MCF 10A (cell line): ENCODE results near the gene TFPI. TPM values are rescaled to one million over a fixed set of nuclear protein-coding genes. Genes with fewer than 3 reads are reported as not detected.

Experiments used
- BruUV-seq: library from RNA; stranded (reverse); fragments of 400-500 nt; replicated peaks from 2 replicates; lab custom pipeline; 2021; lab: Mats Ljungman, UMichigan
- CTCF ChIA-PET: fragments of 300-600 bp; sonication (Branson Sonifier 250); formaldehyde crosslinking; extraction: SDS; loops from one replicate; lab custom pipeline; 2021; ENCODE audit warnings: antibody characterized with exemption, inconsistent platforms; lab: Yijun Ruan, JAX
- POLR2A ChIA-PET: fragments of 300-600, 350-650 bp; sonication (Branson Sonifier 250); formaldehyde crosslinking; extraction: SDS; loops from one replicate; lab custom pipeline; 2020; ENCODE audit warnings: antibody characterized with exemption, inconsistent platforms; lab: Yijun Ruan, JAX
- DNase-seq: peaks from one replicate; pipeline ENCODE4 v3.0.0-alpha.2; 2018; ENCODE audit not compliant: unreplicated experiment
- H3K27ac Mint-ChIP-seq: one replicate; pipeline ENCODE4 v1.8.0; 2022; ENCODE audit warnings: mild to moderate bottlenecking, low read depth, mixed read lengths; ENCODE audit not compliant: unreplicated experiment
- H3K27me3 Mint-ChIP-seq: one replicate; pipeline ENCODE4 v1.8.0; 2022; ENCODE audit warnings: mixed read lengths; ENCODE audit not compliant: insufficient read depth, unreplicated experiment
- H3K36me3 Mint-ChIP-seq: one replicate; pipeline ENCODE4 v1.8.0; 2022; ENCODE audit warnings: mild to moderate bottlenecking, moderate library complexity, mixed read lengths; ENCODE audit not compliant: insufficient read depth, unreplicated experiment
- H3K4me1 Mint-ChIP-seq: one replicate; pipeline ENCODE4 v1.8.0; 2022; ENCODE audit warnings: mixed read lengths; ENCODE audit not compliant: insufficient read depth, unreplicated experiment
- H3K4me3 Mint-ChIP-seq: one replicate; pipeline ENCODE4 v1.8.0; 2022; ENCODE audit warnings: mild to moderate bottlenecking, moderate library complexity, mixed read lengths; ENCODE audit not compliant: unreplicated experiment
- H3K9me3 Mint-ChIP-seq: one replicate; pipeline ENCODE4 v1.8.0; 2022; ENCODE audit warnings: mixed read lengths; ENCODE audit not compliant: unreplicated experiment
- CTCF ChIP-seq: fragments of 200-600 bp; IDR thresholded peaks from one replicate; pipeline ENCODE4 v1.8.0; 2022; ENCODE audit warnings: antibody characterized with exemption, mild to moderate bottlenecking; ENCODE audit not compliant: unreplicated experiment
- intact Hi-C: fragments of 100-400 bp; cut with micrococcal nuclease; formaldehyde crosslinking; loops from 2 replicates; pipeline ENCODE4 v1.14.1; 2022
- total RNA-seq: library from RNA; stranded (reverse); gene quantifications from 2 replicates; pipeline ENCODE4 v1.2.3, GENCODE V29; 2022

The TFPI gene
- total RNA-seq, 1 experiment from 2014 or later = 67.4 TPM

DNA sequence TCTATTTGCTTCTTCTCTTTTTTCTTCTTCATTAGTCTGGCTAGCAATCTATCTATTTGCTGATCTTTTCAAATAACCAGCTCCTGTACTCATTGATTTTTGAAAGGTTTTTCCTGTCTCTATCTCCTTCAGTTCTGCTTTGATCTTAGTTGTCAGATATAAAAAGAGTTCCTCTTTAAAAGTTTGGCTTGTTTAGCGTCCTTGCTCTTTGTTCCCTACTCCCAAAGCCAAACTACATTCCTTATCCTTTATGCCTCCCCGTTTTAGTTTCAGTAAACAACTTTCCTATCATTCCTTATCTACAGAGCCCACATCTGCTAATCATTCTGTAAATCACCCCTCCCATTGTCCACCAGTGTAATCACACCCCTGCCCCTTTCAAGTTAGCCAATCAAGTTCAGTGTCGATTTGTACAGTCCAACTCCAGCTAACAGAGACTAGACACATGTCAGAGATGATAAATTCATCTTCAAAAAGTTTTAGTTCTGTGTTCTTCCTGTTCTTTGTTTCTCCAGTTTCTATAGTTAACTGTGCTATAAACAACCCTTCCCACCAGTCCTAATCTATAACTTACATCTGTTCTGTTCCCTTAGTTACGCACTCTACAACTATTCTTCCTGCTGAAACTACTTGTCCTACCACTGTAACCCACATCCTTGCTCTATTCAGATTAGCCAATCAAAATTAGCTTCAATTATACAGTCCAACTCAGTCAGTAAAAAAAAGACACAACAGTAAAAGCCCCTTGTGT lies 44.4 kb downstream of the TFPI start:
- ChIA-PET CTCF (interaction anchor here (1.2 to 3.3 kb wide), 2 partner anchors 9 to 70 kb away, joined by 4 to 22 read pairs; no protein-coding TSS in a partner anchor), POLR2A (interaction anchor here (1.0 to 1.6 kb wide), 2 partner anchors 8 to 16 kb away, joined by 3 to 4 read pairs; no protein-coding TSS in a partner anchor)
- BruUV-seq = no TSS peak
- no peaks in the 10 kb centered on the region for H3K27me3 Mint-ChIP-seq
- H3K36me3 Mint-ChIP-seq = peaks cover 28% of the 10 kb centered on the region
- H3K27ac Mint-ChIP-seq = no peak overlapping the region
- H3K9me3 Mint-ChIP-seq = peaks cover 21% of the 10 kb centered on the region
- TF ChIP-seq CTCF = no peak
- H3K4me3 Mint-ChIP-seq = no peak overlapping the region
- H3K4me1 Mint-ChIP-seq = no peaks in the 10 kb centered on the region
- no peak for DNase-seq
- intact Hi-C loops = loop anchor here (10.0 kb wide), 1 partner anchor 785 kb away; the partner anchor contains the start of gene GULP1

GRCh38 chr2:187506416-187506815 lies 47.8 kb downstream of the TFPI start:
- ChIA-PET CTCF (interaction anchor here (0.5 to 1.1 kb wide), 4 partner anchors 13 to 640 kb away, joined by 3 to 12 read pairs (median 5); no protein-coding TSS in a partner anchor), POLR2A (no interaction called here)
- Mint-ChIP-seq H3K4me3 (no peak overlapping the region), H3K27ac (no peak overlapping the region), H3K9me3 (peaks cover 16% of the 10 kb centered on the region), H3K36me3 (peaks cover 18% of the 10 kb centered on the region), H3K27me3 (no peaks in the 10 kb centered on the region), H3K4me1 (peaks cover 12% of the 10 kb centered on the region)
- no TSS peak for BruUV-seq
- intact Hi-C loops = loop anchor here (10.0 kb wide), 1 partner anchor 788 kb away; the partner anchor contains the start of gene GULP1
- DNase-seq = no peak
- TF ChIP-seq CTCF = no peak

DNA sequence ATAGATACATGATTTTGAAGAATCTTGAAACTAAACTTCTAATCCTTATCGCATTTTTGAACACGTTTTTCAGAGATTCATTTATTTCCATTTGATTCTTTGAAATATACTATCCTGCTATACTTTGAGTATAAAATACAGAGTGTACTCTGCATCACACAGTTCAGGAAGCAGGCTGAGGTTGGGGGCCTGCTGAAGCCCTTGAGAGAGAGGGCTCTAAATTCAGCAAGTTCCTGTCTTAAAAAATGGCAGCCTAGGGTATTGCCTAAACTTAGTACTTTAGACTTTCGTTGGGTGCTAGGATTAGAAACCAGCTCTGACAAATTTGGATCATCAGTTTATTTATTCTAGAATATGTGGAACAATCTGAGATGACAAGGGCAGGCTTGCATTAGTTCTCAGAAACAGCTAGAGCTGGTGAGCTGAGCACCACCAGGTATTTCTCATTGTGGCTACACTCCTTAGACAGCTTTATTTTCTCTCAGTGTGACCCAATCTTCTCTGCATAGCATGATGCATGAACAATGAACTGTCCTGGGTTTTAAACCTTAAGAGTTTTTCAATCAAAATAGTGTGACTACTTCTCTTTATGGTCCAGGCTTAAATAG lies 49.1 kb downstream of the TFPI start:
- intact Hi-C loops = loop anchor here (10.0 kb wide), 1 partner anchor 790 kb away; the partner anchor contains the start of gene GULP1
- H3K36me3 Mint-ChIP-seq = peaks cover 15% of the 10 kb centered on the region
- no peak for DNase-seq
- peaks cover 12% of the 10 kb centered on the region for H3K4me1 Mint-ChIP-seq
- no peak overlapping the region for H3K27ac Mint-ChIP-seq
- no peaks in the 10 kb centered on the region for H3K27me3 Mint-ChIP-seq
- ChIA-PET POLR2A (interaction anchor here (0.6 kb wide), 2 partner anchors 74 to 1867 kb away, joined by 3 to 4 read pairs; no protein-coding TSS in a partner anchor), CTCF (interaction anchor here (0.7 to 7.8 kb wide), 4 partner anchors 24 to 1007 kb away, joined by 3 to 363 read pairs (median 3); no protein-coding TSS in a partner anchor)
- H3K9me3 Mint-ChIP-seq = peaks cover 14% of the 10 kb centered on the region
- no peak for TF ChIP-seq CTCF
- H3K4me3 Mint-ChIP-seq = no peak overlapping the region
- BruUV-seq = no TSS peak
